ENCODE measurements around the gene GTF2H1.

Gene GTF2H1

GRCh38 chr11:18299721-18300120, 22.6 kb upstream of the GTF2H1 start:
- H3K9me3 ChIP-seq (ENCODE audit: low read depth, low read length), result no peaks in the 10 kb centered on the region
- H3K9ac ChIP-seq (ENCODE audit: insufficient read length), result no peak overlapping the region
- no peak overlapping the region for H3K4me3 ChIP-seq
- H3K27ac ChIP-seq, result no peak overlapping the region
- no peak for DNase-seq (ENCODE audit: low read depth, low spot score)
- H3K36me3 ChIP-seq (ENCODE audit: insufficient read depth, low read length), result peaks cover 66% of the 10 kb centered on the region
- no peak for TF ChIP-seq FOXP2 (optimal IDR thresholded peaks at IDR 0.05; ENCODE audit: control extremely low read depth, extremely low read length, insufficient read depth)
- TF ChIP-seq POLR2AphosphoS5 (IDR thresholded peaks at IDR 0.05; ENCODE audit: borderline replicate concordance, low read depth, low read length), result no peak
- no peak for TF ChIP-seq EZH2 (IDR thresholded peaks at IDR 0.05)

GRCh38 chr11:18304745-18305144, 17.6 kb upstream of the GTF2H1 start:
- H3K9me3 ChIP-seq (ENCODE audit: low read depth, low read length), result no peaks in the 10 kb centered on the region
- no peak overlapping the region for H3K9ac ChIP-seq (ENCODE audit: insufficient read length)
- H3K4me3 ChIP-seq, result no peak overlapping the region
- H3K27ac ChIP-seq, result no peak overlapping the region
- TF ChIP-seq EZH2 (IDR thresholded peaks at IDR 0.05) (no peak), FOXP2 (optimal IDR thresholded peaks at IDR 0.05; ENCODE audit: control extremely low read depth, extremely low read length, insufficient read depth) (no peak), POLR2AphosphoS5 (IDR thresholded peaks at IDR 0.05; ENCODE audit: borderline replicate concordance, low read depth, low read length) (no peak)
- H3K36me3 ChIP-seq (ENCODE audit: insufficient read depth, low read length), result peaks cover 69% of the 10 kb centered on the region
- DNase-seq (ENCODE audit: low read depth, low spot score), result no peak

GRCh38 chr11:18307461-18308139, 14.8 kb upstream of the GTF2H1 start:
- DNase-seq (ENCODE audit: low read depth, low spot score), result no peak
- TF ChIP-seq POLR2AphosphoS5 (IDR thresholded peaks at IDR 0.05; ENCODE audit: borderline replicate concordance, low read depth, low read length), result no peak
- no peak for TF ChIP-seq FOXP2 (optimal IDR thresholded peaks at IDR 0.05; ENCODE audit: control extremely low read depth, extremely low read length, insufficient read depth)
- TF ChIP-seq EZH2 (IDR thresholded peaks at IDR 0.05), result no peak
- peaks cover 70% of the 10 kb centered on the region for H3K36me3 ChIP-seq (ENCODE audit: insufficient read depth, low read length)
- H3K9ac ChIP-seq (ENCODE audit: insufficient read length), result no peak overlapping the region
- H3K27ac ChIP-seq, result no peak overlapping the region
- no peak overlapping the region for H3K4me3 ChIP-seq
- H3K9me3 ChIP-seq (ENCODE audit: low read depth, low read length), result no peaks in the 10 kb centered on the region

- TF ChIP-seq POLR2AphosphoS5 (IDR thresholded peaks at IDR 0.05; ENCODE audit: borderline replicate concordance, low read depth, low read length) (no peak), FOXP2 (optimal IDR thresholded peaks at IDR 0.05; ENCODE audit: control extremely low read depth, extremely low read length, insufficient read depth) (no peak), EZH2 (IDR thresholded peaks at IDR 0.05) (no peak)
- Histone ChIP-seq H3K4me3 (no peak overlapping the region), H3K9me3 (ENCODE audit: low read depth, low read length) (no peaks in the 10 kb centered on the region), H3K27ac (no peak overlapping the region), H3K36me3 (ENCODE audit: insufficient read depth, low read length) (peaks cover 64% of the 10 kb centered on the region), H3K9ac (ENCODE audit: insufficient read length) (no peak overlapping the region)
- DNase-seq (ENCODE audit: low read depth, low spot score), result no peak
Observed at GRCh38 chr11:18308242-18308641, 14.1 kb upstream of the GTF2H1 start.

- H3K9me3 ChIP-seq (ENCODE audit: low read depth, low read length), result no peaks in the 10 kb centered on the region
- no peak overlapping the region for H3K27ac ChIP-seq
- H3K9ac ChIP-seq (ENCODE audit: insufficient read length), result no peak overlapping the region
- no peak for TF ChIP-seq EZH2 (IDR thresholded peaks at IDR 0.05)
- no peak overlapping the region for H3K4me3 ChIP-seq
- no peak for DNase-seq (ENCODE audit: low read depth, low spot score)
- peaks cover 57% of the 10 kb centered on the region for H3K36me3 ChIP-seq (ENCODE audit: insufficient read depth, low read length)
Observed at GRCh38 chr11:18309691-18310090, 12.7 kb upstream of the GTF2H1 start.

- H3K9ac ChIP-seq (ENCODE audit: insufficient read length), result no peak overlapping the region
- H3K4me3 ChIP-seq, result no peak overlapping the region
- no peak for DNase-seq (ENCODE audit: low read depth, low spot score)
- H3K9me3 ChIP-seq (ENCODE audit: low read depth, low read length), result no peaks in the 10 kb centered on the region
- no peak overlapping the region for H3K27ac ChIP-seq
- H3K36me3 ChIP-seq (ENCODE audit: insufficient read depth, low read length), result peaks cover 48% of the 10 kb centered on the region
- no peak for TF ChIP-seq POLR2AphosphoS5 (IDR thresholded peaks at IDR 0.05; ENCODE audit: borderline replicate concordance, low read depth, low read length)
- no peak for TF ChIP-seq FOXP2 (optimal IDR thresholded peaks at IDR 0.05; ENCODE audit: control extremely low read depth, extremely low read length, insufficient read depth)
- no peak for TF ChIP-seq EZH2 (IDR thresholded peaks at IDR 0.05)
Observed at GRCh38 chr11:18310800-18311340, 11.5 kb upstream of the GTF2H1 start.

- Histone ChIP-seq H3K36me3 (ENCODE audit: insufficient read depth, low read length) (peaks cover 36% of the 10 kb centered on the region), H3K27ac (no peak overlapping the region), H3K4me3 (no peak overlapping the region), H3K9me3 (ENCODE audit: low read depth, low read length) (no peaks in the 10 kb centered on the region), H3K9ac (ENCODE audit: insufficient read length) (no peak overlapping the region)
- no peak for DNase-seq (ENCODE audit: low read depth, low spot score)
- TF ChIP-seq POLR2AphosphoS5 (IDR thresholded peaks at IDR 0.05; ENCODE audit: borderline replicate concordance, low read depth, low read length) (no peak), EZH2 (IDR thresholded peaks at IDR 0.05) (no peak), FOXP2 (optimal IDR thresholded peaks at IDR 0.05; ENCODE audit: control extremely low read depth, extremely low read length, insufficient read depth) (no peak)
Observed at GRCh38 chr11:18312012-18312411, 10.4 kb upstream of the GTF2H1 start.

- H3K9me3 ChIP-seq (ENCODE audit: low read depth, low read length), result no peaks in the 10 kb centered on the region
- H3K36me3 ChIP-seq (ENCODE audit: insufficient read depth, low read length), result peaks cover 35% of the 10 kb centered on the region
- H3K4me3 ChIP-seq, result no peak overlapping the region
- no peak for DNase-seq (ENCODE audit: low read depth, low spot score)
- no peak overlapping the region for H3K9ac ChIP-seq (ENCODE audit: insufficient read length)
- H3K27ac ChIP-seq, result peak overlapping the region; percentile 38; the same call in 1 of the 2 replicates
- TF ChIP-seq FOXP2 (optimal IDR thresholded peaks at IDR 0.05; ENCODE audit: control extremely low read depth, extremely low read length, insufficient read depth) (no peak), EZH2 (IDR thresholded peaks at IDR 0.05) (no peak), POLR2AphosphoS5 (IDR thresholded peaks at IDR 0.05; ENCODE audit: borderline replicate concordance, low read depth, low read length) (no peak)
Observed at GRCh38 chr11:18312663-18313420, 9.5 kb upstream of the GTF2H1 start.

Data from SK-N-MC (cell line).